HL-60 (cell line): ENCODE data around the gene L1CAM.

Experiments used
- DNase-seq, 2 experiments: peaks; one replicate each; pipeline ENCODE4 v3.0.0-alpha.2; 2010 to 2020; ENCODE audit warnings: low read depth in 1 of 2, low spot score in 1 of 2
- H3K27ac ChIP-seq: fragments of 250-450 bp; sonication (Bioruptor Pico); replicated peaks from 2 replicates; pipeline ENCODE4 v1.5.1; 2020; ENCODE audit warnings: mild to moderate bottlenecking, moderate library complexity
- H3K27me3 ChIP-seq: fragments of 250-450 bp; sonication (Bioruptor Pico); 2 replicates; pipeline ENCODE4 v1.5.1; 2021; ENCODE audit warnings: mild to moderate bottlenecking, moderate library complexity; ENCODE audit not compliant: insufficient read depth, poor library complexity, severe bottlenecking
- H3K4me3 ChIP-seq: replicated peaks from 2 replicates; pipeline ENCODE4 v1.5.1; 2011; ENCODE audit warnings: mild to moderate bottlenecking, control low read depth, low read length; ENCODE audit not compliant: insufficient read depth
- CTCF ChIP-seq: IDR thresholded peaks from one replicate; pipeline ENCODE4 v1.5.1; 2011; ENCODE audit warnings: low read length, control low read depth, inconsistent platforms; ENCODE audit not compliant: insufficient read depth
- GABPA ChIP-seq: IDR thresholded peaks from 2 replicates; pipeline ENCODE4 v1.6.1; 2012; ENCODE audit warnings: low read depth
- POLR2AphosphoS5 ChIP-seq: IDR thresholded peaks from 2 replicates; pipeline ENCODE4 v1.6.1; 2012; ENCODE audit warnings: low read depth
- REST ChIP-seq: IDR thresholded peaks from 2 replicates; pipeline ENCODE4 v1.6.1; 2012; ENCODE audit warnings: low read depth; ENCODE audit not compliant: insufficient replicate concordance
- SPI1 ChIP-seq: IDR thresholded peaks from 2 replicates; pipeline ENCODE4 v1.6.1; 2012; ENCODE audit warnings: low read depth, mild to moderate bottlenecking, borderline replicate concordance

The L1CAM gene

GRCh38 chrX:153864101-153864500, 21.9 kb downstream of the L1CAM start:
- TF ChIP-seq CTCF (no peak), POLR2AphosphoS5 (no peak), REST (no peak), GABPA (no peak), SPI1 (no peak)
- H3K27me3 ChIP-seq = no peaks in the 10 kb centered on the region
- H3K27ac ChIP-seq = no peak overlapping the region
- no peak overlapping the region for H3K4me3 ChIP-seq
- no peak for DNase-seq

GRCh38 chrX:153863251-153863991, 22.6 kb downstream of the L1CAM start:
- Histone ChIP-seq H3K27me3 (no peaks in the 10 kb centered on the region), H3K27ac (no peak overlapping the region), H3K4me3 (no peak overlapping the region)
- no peak for TF ChIP-seq REST
- TF ChIP-seq CTCF = no peak
- no peak for TF ChIP-seq GABPA
- TF ChIP-seq POLR2AphosphoS5 = no peak
- TF ChIP-seq SPI1 = no peak
- no peak for DNase-seq

GRCh38 chrX:153862369-153863250, 23.4 kb downstream of the L1CAM start:
- H3K4me3 ChIP-seq = no peak overlapping the region
- DNase-seq = no peak
- no peak for TF ChIP-seq SPI1
- TF ChIP-seq CTCF = no peak
- no peak for TF ChIP-seq POLR2AphosphoS5
- no peak for TF ChIP-seq GABPA
- TF ChIP-seq REST = no peak
- H3K27ac ChIP-seq = no peak overlapping the region
- H3K27me3 ChIP-seq = no peaks in the 10 kb centered on the region
